Measurements from ENCODE around the gene SLC49A4. TPM values are rescaled to one million over a fixed set of nuclear protein-coding genes. Genes with fewer than 3 reads are reported as not detected.
A peak's percentile ranks its signal among the peaks of the same experiment; 100 is the strongest.

The SLC49A4 gene
- total and polyA plus RNA-seq, 2 of the 13 experiments (the other 11 are each of a cell fraction or from before 2014, with no cell fraction given) = 6.5 to 16.3 TPM

DNA sequence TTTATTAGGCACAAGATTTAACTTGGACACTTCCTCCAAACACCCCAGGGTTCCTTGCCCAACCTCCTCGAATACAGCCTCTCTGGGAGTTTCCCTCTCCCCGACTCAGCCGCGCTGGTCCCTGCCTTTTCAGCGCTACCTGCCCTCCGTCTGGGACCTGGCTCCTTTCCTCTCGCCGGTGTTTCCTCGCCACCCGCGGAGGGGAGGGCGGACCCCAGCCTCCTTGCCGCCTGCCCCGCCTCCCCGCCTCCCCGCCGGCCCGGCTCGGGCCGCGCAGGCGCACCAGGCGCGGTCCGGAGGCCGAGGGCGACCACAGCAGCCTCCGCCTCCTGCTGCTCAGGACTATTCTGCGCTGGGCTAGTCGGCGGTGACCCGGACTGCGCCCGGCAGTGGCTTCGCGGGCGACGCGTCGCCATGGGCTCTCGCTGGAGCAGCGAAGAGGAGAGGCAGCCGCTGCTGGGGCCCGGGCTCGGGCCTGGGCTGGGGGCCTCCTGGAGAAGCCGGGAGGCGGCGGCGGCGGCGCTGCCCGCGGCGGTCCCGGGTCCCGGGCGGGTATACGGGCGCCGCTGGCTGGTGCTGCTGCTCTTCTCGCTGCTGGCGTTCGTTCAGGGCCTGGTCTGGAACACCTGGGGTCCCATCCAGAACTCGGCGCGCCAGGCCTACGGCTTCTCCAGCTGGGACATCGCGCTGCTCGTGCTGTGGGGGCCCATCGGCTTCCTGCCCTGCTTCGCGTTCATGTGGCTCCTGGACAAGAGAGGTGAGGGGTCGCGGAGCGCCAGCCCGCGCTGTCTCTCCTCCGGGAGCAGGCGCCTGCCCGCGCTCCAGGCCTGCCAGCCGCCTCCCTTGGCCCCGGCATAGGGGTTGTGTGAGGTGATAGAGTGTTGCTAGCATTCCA, at the start of gene SLC49A4 (continued):
- TF ChIP-seq PRDM10 (CRISPR knock-in tag; IDR thresholded peaks at IDR 0.05; ENCODE audit: low read depth) (no peak), SNAPC2 (CRISPR knock-in tag; IDR thresholded peaks at IDR 0.05) (no peak), ZNF12 (CRISPR knock-in tag; IDR thresholded peaks at IDR 0.05) (peak; percentile 13), ZNF607 (CRISPR knock-in tag; IDR thresholded peaks at IDR 0.05; ENCODE audit: borderline replicate concordance) (peak; percentile 63; the same call in 1 of the 2 replicates), CENPT (CRISPR knock-in tag; IDR thresholded peaks at IDR 0.05; ENCODE audit: low read depth) (no peak), ZNF563 (CRISPR knock-in tag; IDR thresholded peaks at IDR 0.05) (peak; percentile 71; the same call in 1 of the 2 replicates), ZNF20 (CRISPR knock-in tag; IDR thresholded peaks at IDR 0.05) (no peak), ZFP62 (CRISPR knock-in tag; IDR thresholded peaks at IDR 0.05) (no peak), HDAC2 (CRISPR knock-in tag; IDR thresholded peaks at IDR 0.05) (0 out of 2 replicates have a peak, but pooled peaks have one; percentile 16), PRMT3 (CRISPR knock-in tag; IDR thresholded peaks at IDR 0.05; ENCODE audit: borderline replicate concordance, low read depth) (no peak), HES4 (CRISPR knock-in tag; IDR thresholded peaks at IDR 0.05; ENCODE audit: borderline replicate concordance) (peak; percentile 67; the same call in 1 of the 2 replicates), MED1 (CRISPR knock-in tag; IDR thresholded peaks at IDR 0.05) (no peak; the same call in 1 of the 2 replicates), MEIS2 (CRISPR knock-in tag; IDR thresholded peaks at IDR 0.05) (peak; percentile 23; the same call in 1 of the 2 replicates), HNF4G (IDR thresholded peaks at IDR 0.05; ENCODE audit: borderline replicate concordance, low read depth, low read length) (no peak), HNF4G (CRISPR knock-in tag; IDR thresholded peaks at IDR 0.05; ENCODE audit: borderline replicate concordance, low read depth) (0 out of 2 replicates have a peak, but pooled peaks have one; percentile 23), SALL1 (CRISPR knock-in tag; IDR thresholded peaks at IDR 0.05) (peak; percentile 56), RAD51 (IDR thresholded peaks at IDR 0.05; ENCODE audit: borderline replicate concordance) (no peak), ZNF484 (CRISPR knock-in tag; IDR thresholded peaks at IDR 0.05; ENCODE audit: borderline replicate concordance, low read depth) (no peak), SRSF1 (optimal IDR thresholded peaks at IDR 0.05; ENCODE audit: low read depth, low read length) (peak; percentile 50), IRF9 (CRISPR knock-in tag; IDR thresholded peaks at IDR 0.05; ENCODE audit: borderline replicate concordance) (peak; percentile 70; the same call in 1 of the 2 replicates), NFKB2 (CRISPR knock-in tag; IDR thresholded peaks at IDR 0.05; ENCODE audit: borderline replicate concordance) (peak; percentile 56; the same call in 1 of the 2 replicates), CCAR2 (optimal IDR thresholded peaks at IDR 0.05; ENCODE audit: low read depth, low read length) (no peak), ZNF558 (CRISPR knock-in tag; IDR thresholded peaks at IDR 0.05; ENCODE audit: borderline replicate concordance) (peak; percentile 37; the same call in 1 of the 2 replicates), NFATC3 (CRISPR knock-in tag; IDR thresholded peaks at IDR 0.05) (no peak)
- TF ChIP-seq, protein P1, sequence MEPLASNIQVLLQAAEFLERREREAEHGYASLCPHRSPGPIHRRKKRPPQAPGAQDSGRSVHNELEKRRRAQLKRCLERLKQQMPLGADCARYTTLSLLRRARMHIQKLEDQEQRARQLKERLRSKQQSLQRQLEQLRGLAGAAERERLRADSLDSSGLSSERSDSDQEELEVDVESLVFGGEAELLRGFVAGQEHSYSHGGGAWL (CRISPR knock-in tag; IDR thresholded peaks at IDR 0.05) = peak; percentile 74; the same call in 1 of the 2 replicates

All from HepG2 (cell line).